H1 (cell line): ENCODE data around the gene EIF1AY. TPM values are rescaled to one million over a fixed set of nuclear protein-coding genes. Genes with fewer than 3 reads are reported as not detected.

ENCODE experiments used
- CTCF ChIA-PET: fragments of 300-600 bp; sonication (Branson Sonifier 250); formaldehyde crosslinking; loops from one replicate; lab custom pipeline; 2021; ENCODE audit not compliant: partially characterized antibody; lab: Charles Lee
- POLR2A ChIA-PET: fragments of 300-600 bp; sonication (Branson Sonifier 250); formaldehyde crosslinking; loops from one replicate; lab custom pipeline; 2021; ENCODE audit warnings: inconsistent platforms; ENCODE audit not compliant: partially characterized antibody; lab: Charles Lee
- DNase-seq, 2 experiments: peaks; one replicate each; pipeline versions ENCODE4 v3.0.0 to v3.0.0-alpha.2; 2010 to 2022; ENCODE audit warnings: low spot score in 2 of 2, low read depth in 1 of 2, mixed read lengths in 1 of 2
- FAIRE-seq: peaks from 2 replicates; lab custom pipeline; 2011; peaks lifted over from hg19 to GRCh38; lab: Jason Lieb, UNC
- H2AFZ ChIP-seq: 2 replicates; pipeline ENCODE4 v1.8.1; 2012; ENCODE audit warnings: low read length, inconsistent platforms
- H2AK5ac ChIP-seq: 2 replicates; pipeline ENCODE4 v1.6.1; 2013; ENCODE audit warnings: low read depth, low read length
- H2BK120ac ChIP-seq: replicated peaks from 2 replicates; pipeline ENCODE3; 2013; ENCODE audit warnings: low read depth, low read length, inconsistent platforms
- H2BK12ac ChIP-seq: 2 replicates; pipeline ENCODE4 v1.6.1; 2013; ENCODE audit warnings: low read depth, low read length
- H2BK15ac ChIP-seq: 2 replicates; pipeline ENCODE4 v1.6.1; 2013; ENCODE audit warnings: low read length
- H2BK20ac ChIP-seq: 2 replicates; pipeline ENCODE4 v1.6.1; 2013; ENCODE audit warnings: low read length
- H2BK5ac ChIP-seq: 2 replicates; pipeline ENCODE4 v1.6.1; 2013; ENCODE audit warnings: low read depth, low read length
- H3K14ac ChIP-seq: 2 replicates; pipeline ENCODE4 v1.6.1; 2013; ENCODE audit warnings: inconsistent platforms; ENCODE audit not compliant: insufficient read length
- H3K18ac ChIP-seq: 2 replicates; pipeline ENCODE4 v1.6.1; 2013; ENCODE audit warnings: low read length; ENCODE audit errors: extremely low read depth
- H3K23ac ChIP-seq: 2 replicates; pipeline ENCODE4 v1.6.1; 2013; ENCODE audit warnings: inconsistent platforms; ENCODE audit not compliant: insufficient read length
- H3K23me2 ChIP-seq: 2 replicates; pipeline ENCODE4 v1.6.1; 2013; ENCODE audit warnings: low read depth, low read length
- H3K27ac ChIP-seq: 2 replicates; pipeline ENCODE4 v1.6.1; 2011; ENCODE audit warnings: low read depth, low read length, inconsistent platforms
- H3K27me3 ChIP-seq, 4 experiments: replicated peaks in 1 of 4; 1 replicate in 1 of 4; 2 replicates in 3 of 4; pipeline versions ENCODE4 v1.6.1 to v1.8.1; 2011 to 2013; ENCODE audit warnings: low read length in 3 of 4, mild to moderate bottlenecking in 3 of 4, inconsistent platforms in 2 of 4, mixed read lengths in 2 of 4, moderate library complexity in 1 of 4; ENCODE audit not compliant: control insufficient read depth in 3 of 4, insufficient read depth in 3 of 4; ENCODE audit errors: extremely low read depth in 1 of 4
- H3K36me3 ChIP-seq, 4 experiments: 2 replicates each; pipeline versions ENCODE4 v1.6.1 to v1.8.1; 2011 to 2013; ENCODE audit warnings: mild to moderate bottlenecking in 4 of 4, low read length in 3 of 4, moderate library complexity in 2 of 4, control low read depth in 1 of 4, inconsistent platforms in 1 of 4; ENCODE audit not compliant: insufficient read depth in 4 of 4, control insufficient read depth in 2 of 4
- H3K4ac ChIP-seq: replicated peaks from 2 replicates; pipeline ENCODE3; 2013; ENCODE audit warnings: low read length, low read depth, mixed read lengths, inconsistent platforms; ENCODE audit not compliant: insufficient read length
- H3K4me1 ChIP-seq, 4 experiments: replicated peaks in 1 of 4; 1 replicate in 1 of 4; 2 replicates in 3 of 4; pipeline versions ENCODE4 v1.6.1 to v1.8.1; 2011 to 2013; ENCODE audit warnings: low read length in 3 of 4, inconsistent platforms in 2 of 4, mixed read lengths in 1 of 4; ENCODE audit not compliant: insufficient read depth in 4 of 4, control insufficient read depth in 3 of 4
- H3K4me2 ChIP-seq, 2 experiments: 2 replicates each; pipeline versions ENCODE4 v1.6.1 to v1.8.1; 2011 to 2013; ENCODE audit warnings: low read depth in 2 of 2, low read length in 2 of 2, control low read depth in 1 of 2, inconsistent platforms in 1 of 2, mild to moderate bottlenecking in 1 of 2; ENCODE audit not compliant: insufficient read depth in 1 of 2
- H3K4me3 ChIP-seq, 4 experiments: fragments of 200-600, 300-600 bp in 1 of 4; sonication (generic), shearing (Covaris generic), sonication (Bioruptor Twin) in 1 of 4; 2 replicates each; pipeline versions ENCODE4 v1.5.1 to v1.8.1; 2011 to 2016; ENCODE audit warnings: low read length in 4 of 4, low read depth in 3 of 4, control low read depth in 2 of 4, inconsistent platforms in 2 of 4, mild to moderate bottlenecking in 2 of 4, mixed read lengths in 1 of 4, moderate library complexity in 1 of 4; ENCODE audit not compliant: insufficient read depth in 2 of 4; ENCODE audit errors: extremely low read depth in 1 of 4
- H3K56ac ChIP-seq: replicated peaks from 2 replicates; pipeline ENCODE3; 2013; ENCODE audit warnings: low read depth, mild to moderate bottlenecking, mixed read lengths, low read length, inconsistent platforms; ENCODE audit not compliant: insufficient read length
- H3K79me1 ChIP-seq: 2 replicates; pipeline ENCODE4 v1.6.1; 2013; ENCODE audit warnings: low read depth, low read length, control low read depth
- H3K79me2 ChIP-seq, 2 experiments: 2 replicates each; pipeline versions ENCODE4 v1.6.1 to v1.8.1; 2012 to 2013; ENCODE audit warnings: low read length in 2 of 2, mild to moderate bottlenecking in 2 of 2, inconsistent platforms in 1 of 2; ENCODE audit not compliant: insufficient read depth in 2 of 2, control insufficient read depth in 1 of 2
- H3K9ac ChIP-seq, 4 experiments: replicated peaks in 1 of 4; 1 replicate in 1 of 4; 2 replicates in 3 of 4; pipeline versions ENCODE4 v1.6.1 to v1.8.1; 2011 to 2013; ENCODE audit warnings: low read depth in 3 of 4, low read length in 3 of 4, control low read depth in 2 of 4, mild to moderate bottlenecking in 2 of 4, moderate library complexity in 2 of 4, inconsistent platforms in 1 of 4; ENCODE audit errors: extremely low read depth in 1 of 4
- H3K9me3 ChIP-seq, 2 experiments: 2 replicates each; pipeline versions ENCODE4 v1.6.1 to v1.8.1; 2012 to 2013; ENCODE audit warnings: mild to moderate bottlenecking in 2 of 2, moderate library complexity in 2 of 2, control low read depth in 1 of 2, inconsistent platforms in 1 of 2, low read depth in 1 of 2, low read length in 1 of 2, mixed read lengths in 1 of 2; ENCODE audit not compliant: insufficient read depth in 2 of 2
- H4K20me1 ChIP-seq, 2 experiments: replicated peaks in 1 of 2; 2 replicates each; pipeline versions ENCODE3 to v1.8.1; 2011 to 2013; ENCODE audit warnings: inconsistent platforms in 2 of 2, low read length in 2 of 2, mild to moderate bottlenecking in 1 of 2; ENCODE audit not compliant: insufficient read depth in 2 of 2, control insufficient read depth in 1 of 2
- H4K5ac ChIP-seq: 2 replicates; pipeline ENCODE4 v1.6.1; 2013; ENCODE audit warnings: low read length, low read depth, mixed read lengths, inconsistent platforms; ENCODE audit not compliant: insufficient read length
- H4K8ac ChIP-seq: 2 replicates; pipeline ENCODE4 v1.8.0; 2013; ENCODE audit warnings: mild to moderate bottlenecking, moderate library complexity, low read length, inconsistent platforms; ENCODE audit not compliant: insufficient read depth; ENCODE audit errors: extremely low read depth
- H4K91ac ChIP-seq: replicated peaks from 2 replicates; pipeline ENCODE3; 2013; ENCODE audit warnings: low read length, mixed read lengths, inconsistent platforms; ENCODE audit not compliant: insufficient read length
- GTF2F1 ChIP-seq: IDR thresholded peaks from 2 replicates; pipeline ENCODE4 v1.6.1; 2012; ENCODE audit warnings: low read depth, low read length, improper control_type of control experiment, borderline replicate concordance
- POLR2A ChIP-seq, 2 experiments: IDR thresholded peaks; 1 replicate in 1 of 2; 2 replicates in 1 of 2; pipeline ENCODE4 v1.6.1; 2011; ENCODE audit warnings: low read depth in 2 of 2, low read length in 2 of 2, mild to moderate bottlenecking in 2 of 2; ENCODE audit errors: control extremely low read depth in 1 of 2
- WGBS, 2 experiments: shearing (Covaris generic) in 1 of 2; methylation state at CpG; one replicate each; pipeline versions ENCODE4 v1.1.6 to v1.1.7; 2013 to 2015; ENCODE audit warnings: low lambda C conversion rate in 2 of 2, mixed read lengths in 2 of 2, inconsistent platforms in 1 of 2, low coverage in 1 of 2, missing lambda C conversion rate in 1 of 2; ENCODE audit not compliant: insufficient replicate concordance in 2 of 2, insufficient coverage in 1 of 2, insufficient read length in 1 of 2; ENCODE audit errors: extremely low coverage in 1 of 2, missing lambda C conversion rate in 1 of 2; 5-methylcytosine and 5-hydroxymethylcytosine counted together
- polyA plus RNA-seq, 7 experiments: library from polyadenylated mRNA; depleted of rRNA in 3 of 7; stranded (reverse) in 5 of 7; unstranded in 2 of 7; fragments of >200 nt in 5 of 7; fragments of 200-250 nt in 2 of 7; gene quantifications; 1 replicate in 5 of 7; 2 replicates in 1 of 7; 4 replicates in 1 of 7; pipeline versions ENCODE4 v1.2.1 to v1.2.3, GENCODE V29; 2011 to 2013; ENCODE audit warnings: missing spikeins in 2 of 7, mixed read lengths in 2 of 7
- total RNA-seq: library from RNA; stranded (reverse); fragmentation: NEBNext Ultra II Directional; extraction: Animal tissue kit (Norgen Biotek cat#: 25700); gene quantifications from 2 replicates; pipeline ENCODE4 v1.2.1, GENCODE V29; 2021

EIF1AY gene
- total and polyA plus RNA-seq, 2 of the 8 experiments (the other 6 are each of a cell fraction or from before 2014, with no cell fraction given) = 8.8 to 34.1 TPM

DNA sequence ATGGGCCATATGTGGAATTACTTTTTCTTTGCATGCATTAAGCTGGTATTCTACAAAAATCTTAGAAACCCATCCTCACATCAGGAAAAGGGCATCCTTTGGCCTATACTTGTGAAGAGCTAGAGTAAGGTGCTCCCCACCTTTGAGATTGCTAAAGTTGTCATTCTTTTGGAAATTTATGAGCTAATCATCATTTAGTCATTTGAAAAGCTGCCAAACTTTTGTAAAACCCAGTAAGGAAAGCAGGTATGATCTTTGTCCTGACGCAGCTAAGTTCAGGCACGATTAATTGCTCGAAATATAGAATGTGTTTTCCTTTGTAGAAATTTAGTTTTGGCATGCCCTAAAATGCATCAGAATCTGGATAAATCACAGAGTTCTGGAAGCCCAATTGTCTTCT is 2.6 kb downstream of the EIF1AY start:
- no peak overlapping the region for H3K4me3 ChIP-seq
- H3K23ac ChIP-seq = no peak overlapping the region
- H4K5ac ChIP-seq = no peak overlapping the region
- no peak overlapping the region for H2BK5ac ChIP-seq
- ChIA-PET POLR2A (no interaction called here), CTCF (no interaction called here)
- H4K91ac ChIP-seq = no peak overlapping the region
- FAIRE-seq (no peak), DNase-seq (no peak)
- no peak overlapping the region for H3K4me2 ChIP-seq
- H3K4me1 ChIP-seq = no peaks in the 10 kb centered on the region
- H2BK120ac ChIP-seq = no peak overlapping the region
- no peak overlapping the region for H4K8ac ChIP-seq
- H2AK5ac ChIP-seq = no peak overlapping the region
- H3K14ac ChIP-seq = no peak overlapping the region
- H3K18ac ChIP-seq = no peak overlapping the region
- no peak overlapping the region for H3K27ac ChIP-seq
- no peaks in the 10 kb centered on the region for H4K20me1 ChIP-seq
- peaks cover 0 to 14% of the 10 kb centered on the region in 2 experiments; a peak in 2 of 4 replicates for H3K79me2 ChIP-seq
- no peak overlapping the region for H2AFZ ChIP-seq
- H3K4ac ChIP-seq = no peak overlapping the region
- no peak overlapping the region for H2BK15ac ChIP-seq
- no peaks in the 10 kb centered on the region for H3K79me1 ChIP-seq
- no peaks in the 10 kb centered on the region for H3K9me3 ChIP-seq
- H3K27me3 ChIP-seq = no peaks in the 10 kb centered on the region
- 100% methylated on average over 3 of the region's 3 CpGs; no CpG with 5 or more reads in 1 of the 2 experiments for WGBS, 2 experiments
- H2BK12ac ChIP-seq = no peak overlapping the region
- H3K9ac ChIP-seq = no peak overlapping the region
- H2BK20ac ChIP-seq = no peak overlapping the region
- no peak overlapping the region for H3K56ac ChIP-seq
- H3K36me3 ChIP-seq = no peaks in the 10 kb centered on the region; a peak in 1 of 8 replicates
- no peaks in the 10 kb centered on the region for H3K23me2 ChIP-seq
- TF ChIP-seq POLR2A (IDR thresholded peaks at IDR 0.05; ENCODE audit: control extremely low read depth in 1 of 2, low read depth in 2 of 2, low read length in 2 of 2) (no peak), GTF2F1 (no peak)
